AG04449 (cell line): ENCODE results near the gene FKBP15.

Experiments used
- CTCF ChIA-PET: fragments of 350-600 bp; formaldehyde crosslinking; extraction: SDS; loops from one replicate; lab custom pipeline; 2021; ENCODE audit warnings: antibody characterized with exemption; lab: Yijun Ruan, JAX
- POLR2A ChIA-PET: fragments of 400-600, 350-600 bp; formaldehyde crosslinking; extraction: SDS; loops from one replicate; lab custom pipeline; 2020; ENCODE audit warnings: antibody characterized with exemption, inconsistent platforms; lab: Yijun Ruan, JAX
- DNase-seq: peaks from one replicate; pipeline ENCODE4 v3.0.0-alpha.2; 2010; ENCODE audit warnings: low read depth, low spot score
- H3K4me3 ChIP-seq: 2 replicates; pipeline ENCODE4 v1.5.1; 2011; ENCODE audit warnings: low read depth, mild to moderate bottlenecking, control low read depth, low read length
- TF ChIP-seq, protein P1 (sequence below): IDR thresholded peaks from one replicate; pipeline ENCODE4 v1.5.1; 2011; ENCODE audit warnings: mild to moderate bottlenecking, moderate library complexity, low read length, control low read depth, inconsistent platforms; ENCODE audit not compliant: insufficient read depth; ENCODE audit errors: missing control alignments

The FKBP15 gene

DNA sequence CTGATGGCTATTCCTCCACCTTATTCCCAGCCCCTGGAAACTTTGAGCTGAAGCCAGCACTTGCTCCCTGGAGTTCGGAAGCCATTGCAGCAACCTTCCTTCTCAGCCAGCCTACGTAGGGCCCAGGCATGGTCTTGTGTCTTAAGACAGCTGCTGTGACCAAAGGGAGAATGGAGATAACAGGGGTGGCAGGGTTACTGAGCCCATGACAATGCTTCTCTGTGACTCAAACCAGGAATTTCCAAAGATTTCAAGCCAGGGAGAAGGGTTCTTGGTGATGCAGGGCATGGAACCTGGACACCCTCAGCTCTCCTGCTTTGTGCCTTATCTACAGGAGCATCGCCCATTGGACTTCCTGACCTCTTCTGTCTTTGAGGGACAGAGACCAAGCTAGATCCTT lies 58.1 kb downstream of the FKBP15 start:
- DNase-seq = no peak
- ChIA-PET POLR2A (interaction anchor here (0.8 kb wide), 1 partner anchor 59 kb away, joined by 4 read pairs; the partner anchor contains the start of genes FKBP15 and SLC31A1), CTCF (interaction anchor here (0.8 to 1.6 kb wide), 2 partner anchors 12 to 112 kb away, joined by 3 to 7 read pairs; partner anchors contain the start of gene SLC31A2)
- TF ChIP-seq, protein P1, sequence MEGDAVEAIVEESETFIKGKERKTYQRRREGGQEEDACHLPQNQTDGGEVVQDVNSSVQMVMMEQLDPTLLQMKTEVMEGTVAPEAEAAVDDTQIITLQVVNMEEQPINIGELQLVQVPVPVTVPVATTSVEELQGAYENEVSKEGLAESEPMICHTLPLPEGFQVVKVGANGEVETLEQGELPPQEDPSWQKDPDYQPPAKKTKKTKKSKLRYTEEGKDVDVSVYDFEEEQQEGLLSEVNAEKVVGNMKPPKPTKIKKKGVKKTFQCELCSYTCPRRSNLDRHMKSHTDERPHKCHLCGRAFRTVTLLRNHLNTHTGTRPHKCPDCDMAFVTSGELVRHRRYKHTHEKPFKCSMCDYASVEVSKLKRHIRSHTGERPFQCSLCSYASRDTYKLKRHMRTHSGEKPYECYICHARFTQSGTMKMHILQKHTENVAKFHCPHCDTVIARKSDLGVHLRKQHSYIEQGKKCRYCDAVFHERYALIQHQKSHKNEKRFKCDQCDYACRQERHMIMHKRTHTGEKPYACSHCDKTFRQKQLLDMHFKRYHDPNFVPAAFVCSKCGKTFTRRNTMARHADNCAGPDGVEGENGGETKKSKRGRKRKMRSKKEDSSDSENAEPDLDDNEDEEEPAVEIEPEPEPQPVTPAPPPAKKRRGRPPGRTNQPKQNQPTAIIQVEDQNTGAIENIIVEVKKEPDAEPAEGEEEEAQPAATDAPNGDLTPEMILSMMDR = no peak
- no peak overlapping the region for H3K4me3 ChIP-seq

DNA sequence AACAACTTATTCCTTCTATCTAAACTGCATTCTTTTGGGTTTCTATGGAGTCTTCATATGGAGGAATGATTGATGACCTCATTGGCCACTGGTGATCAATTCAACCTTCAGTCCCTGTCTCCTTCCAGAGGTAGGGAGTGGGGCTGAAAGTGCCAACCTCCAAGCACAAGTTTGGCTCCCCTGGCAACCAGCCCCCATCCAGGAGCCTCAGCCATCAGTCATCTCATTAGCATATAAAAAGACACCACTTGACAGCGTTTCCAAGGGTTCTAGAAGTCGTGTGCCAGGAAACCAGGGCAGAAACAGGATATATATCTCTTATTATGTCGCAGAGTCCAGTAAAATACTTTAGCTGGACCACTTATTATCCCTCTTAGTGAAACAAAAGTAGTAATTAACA lies 60.5 kb downstream of the FKBP15 start:
- no peak overlapping the region for H3K4me3 ChIP-seq
- no peak for DNase-seq
- TF ChIP-seq, protein P1 = no peak
- ChIA-PET POLR2A (interaction anchor here (0.6 kb wide), 1 partner anchor 61 kb away, joined by 3 read pairs; the partner anchor contains the start of genes FKBP15 and SLC31A1), CTCF (no interaction called here)

DNA sequence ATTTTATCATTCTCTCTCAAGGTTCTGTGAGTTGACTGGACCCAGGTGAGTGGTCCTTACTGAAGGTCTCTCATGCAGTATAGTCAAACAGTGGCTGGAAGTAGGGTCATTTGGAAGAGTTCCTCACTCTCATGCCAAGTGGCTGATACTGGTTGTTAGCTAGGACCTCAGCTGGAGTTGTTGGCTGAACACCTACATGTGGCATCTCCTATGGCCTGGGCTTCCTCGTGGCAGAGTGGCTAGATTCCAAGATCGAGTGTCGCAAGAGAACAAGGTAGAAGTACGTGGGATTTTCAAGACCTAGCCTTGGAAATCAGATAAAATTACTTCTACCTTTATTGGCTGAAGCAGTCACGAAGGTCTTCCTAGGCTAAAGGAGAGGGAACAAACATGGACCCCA lies 62.6 kb downstream of the FKBP15 start:
- POLR2A ChIA-PET = no interaction called here
- CTCF ChIA-PET = no interaction called here
- TF ChIP-seq, protein P1 = no peak
- no peak overlapping the region for H3K4me3 ChIP-seq
- DNase-seq = no peak

DNA sequence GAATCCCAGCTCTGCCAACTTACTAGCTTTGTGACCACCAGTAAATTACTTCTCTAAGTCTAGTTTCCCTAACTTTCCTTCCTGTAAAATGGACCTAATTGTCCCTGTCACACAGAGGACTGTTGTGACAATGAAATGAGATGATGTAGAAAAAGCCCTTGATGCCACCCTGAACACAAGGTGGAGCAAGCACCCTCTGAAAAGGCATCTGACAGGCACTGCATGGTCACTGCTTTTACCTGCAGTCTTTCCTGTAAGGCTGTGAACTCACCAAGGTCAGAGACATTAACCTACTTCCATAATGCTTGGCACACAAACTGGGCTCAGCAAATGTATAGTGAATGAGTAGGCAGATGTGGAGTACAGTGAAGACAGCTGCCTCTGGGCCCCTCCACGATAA lies 64.2 kb downstream of the FKBP15 start:
- no peak for DNase-seq
- ChIA-PET POLR2A (no interaction called here), CTCF (no interaction called here)

DNA sequence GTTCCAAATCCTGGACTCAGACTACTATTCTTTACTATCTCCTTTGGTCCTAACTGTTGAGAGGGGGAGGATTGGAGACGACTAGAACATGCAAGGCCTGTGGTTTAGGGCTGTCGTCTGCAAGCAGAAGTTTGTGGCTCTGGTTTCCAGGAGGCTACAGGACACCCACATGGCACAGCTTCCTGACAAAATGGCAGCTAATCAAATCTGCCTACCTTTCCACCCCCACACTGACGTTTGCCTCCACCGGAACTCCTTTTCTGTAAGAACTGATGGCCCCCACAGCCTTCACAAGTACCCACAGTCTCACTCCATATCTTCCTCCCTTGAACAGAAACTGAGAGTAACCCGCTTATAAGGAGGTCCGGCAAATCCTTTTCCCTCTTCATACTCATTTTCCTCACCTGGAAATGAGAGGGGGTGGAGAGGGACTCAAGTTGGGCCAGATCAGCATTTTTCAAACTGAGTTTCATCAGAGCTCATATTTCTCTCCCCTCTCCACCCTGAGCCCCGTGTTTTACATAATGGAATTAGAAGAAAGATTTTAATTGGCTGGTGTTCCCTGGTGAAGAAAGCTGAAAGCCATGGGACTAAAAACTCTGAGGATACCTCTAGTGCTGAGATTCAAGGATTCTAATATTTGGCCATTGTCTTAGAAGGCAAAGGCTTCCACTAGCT lies 65.0 kb downstream of the FKBP15 start:
- TF ChIP-seq, protein P1 = no peak
- ChIA-PET POLR2A (no interaction called here), CTCF (no interaction called here)
- no peak for DNase-seq
- H3K4me3 ChIP-seq = no peak overlapping the region

More for the DNA sequence above, 64.2 kb downstream of the FKBP15 start:
- TF ChIP-seq, protein P1 = no peak
- no peak overlapping the region for H3K4me3 ChIP-seq

DNA sequence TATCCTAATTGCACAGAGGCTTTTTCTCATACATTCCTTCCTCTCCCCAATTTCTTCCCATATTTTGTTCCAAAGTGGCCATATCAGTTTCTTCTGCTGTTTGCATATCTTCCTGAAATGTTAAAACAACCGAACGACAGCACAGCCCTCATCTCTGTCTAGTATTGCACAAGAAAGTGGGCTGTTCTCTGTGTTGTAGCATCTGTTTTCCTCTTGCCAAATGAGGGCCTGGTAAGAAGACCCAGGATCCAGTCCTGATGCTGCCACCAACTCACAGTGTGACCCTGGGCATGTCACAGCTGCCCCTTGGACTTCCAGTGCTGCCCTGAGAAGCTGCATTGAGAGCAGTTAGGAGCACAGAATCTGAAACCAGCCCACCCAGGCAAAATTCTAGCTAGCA lies 66.1 kb downstream of the FKBP15 start:
- no peak for DNase-seq
- CTCF ChIA-PET = no interaction called here
- POLR2A ChIA-PET = no interaction called here
- no peak overlapping the region for H3K4me3 ChIP-seq
- TF ChIP-seq, protein P1 = no peak
